ENCODE measurements around the gene ERBB4.

- no peak for TF ChIP-seq POLR2AphosphoS5 (IDR thresholded peaks at IDR 0.05; ENCODE audit: low read depth, low read length)
- no peak for TF ChIP-seq POLR2A (IDR thresholded peaks at IDR 0.05; ENCODE audit: low read depth, low read length)
- no peak for TF ChIP-seq TAF1 (IDR thresholded peaks at IDR 0.05; ENCODE audit: low read depth, low read length)
These were observed 325.4 kb downstream of the ERBB4 start for GRCh38 chr2:212213191-212213590.

Data from GM12891 (cell line).